Glutamatergic neuron (in vitro differentiated cells): ENCODE results near the gene CMTM4. TPM values are rescaled to one million over a fixed set of nuclear protein-coding genes. Genes with fewer than 3 reads are reported as not detected.
"Not testable (repeated sequence)": the region's sequence is repeated elsewhere in the genome, so short reads cannot be mapped to it uniquely, and the experiment has no call there.

Source experiments
- DNase-seq: peaks from one replicate; pipeline ENCODE4 v3.0.0; 2022
- H3K27ac Mint-ChIP-seq: one replicate; pipeline ENCODE4 v1.8.0; 2020; ENCODE audit warnings: mild to moderate bottlenecking, mixed read lengths, inconsistent platforms; ENCODE audit not compliant: unreplicated experiment
- H3K27me3 Mint-ChIP-seq: one replicate; pipeline ENCODE4 v1.8.0; 2020; ENCODE audit warnings: mild to moderate bottlenecking, moderate library complexity, mixed read lengths, inconsistent platforms; ENCODE audit not compliant: unreplicated experiment
- H3K36me3 Mint-ChIP-seq: one replicate; pipeline ENCODE4 v1.8.0; 2020; ENCODE audit warnings: mild to moderate bottlenecking, mixed read lengths, inconsistent platforms; ENCODE audit not compliant: unreplicated experiment
- H3K4me1 Mint-ChIP-seq: one replicate; pipeline ENCODE4 v1.8.0; 2020; ENCODE audit warnings: mild to moderate bottlenecking, low read depth, mixed read lengths, inconsistent platforms; ENCODE audit not compliant: unreplicated experiment
- H3K4me3 Mint-ChIP-seq: one replicate; pipeline ENCODE4 v1.8.0; 2020; ENCODE audit warnings: mild to moderate bottlenecking, mixed read lengths, inconsistent platforms; ENCODE audit not compliant: unreplicated experiment
- H3K9me3 Mint-ChIP-seq: one replicate; pipeline ENCODE4 v1.8.0; 2020; ENCODE audit warnings: mild to moderate bottlenecking, moderate library complexity, mixed read lengths, inconsistent platforms; ENCODE audit not compliant: unreplicated experiment
- total RNA-seq: library from RNA; stranded (reverse); fragmentation: NEBNext Ultra II Directional; extraction: Animal tissue kit (Norgen Biotek cat#: 25700); gene quantifications from one replicate; pipeline ENCODE4 v1.2.1, GENCODE V29; 2021; ENCODE audit not compliant: unreplicated experiment
- TF ChIP-seq, protein P1 (sequence below): fragments of 200-600 bp; sonication (generic); IDR thresholded peaks from one replicate; pipeline ENCODE4 v1.5.0; 2021; ENCODE audit not compliant: partially characterized antibody, unreplicated experiment

The CMTM4 gene
- total RNA-seq, 1 donor from 2014 or later: 8.2 TPM

DNA sequence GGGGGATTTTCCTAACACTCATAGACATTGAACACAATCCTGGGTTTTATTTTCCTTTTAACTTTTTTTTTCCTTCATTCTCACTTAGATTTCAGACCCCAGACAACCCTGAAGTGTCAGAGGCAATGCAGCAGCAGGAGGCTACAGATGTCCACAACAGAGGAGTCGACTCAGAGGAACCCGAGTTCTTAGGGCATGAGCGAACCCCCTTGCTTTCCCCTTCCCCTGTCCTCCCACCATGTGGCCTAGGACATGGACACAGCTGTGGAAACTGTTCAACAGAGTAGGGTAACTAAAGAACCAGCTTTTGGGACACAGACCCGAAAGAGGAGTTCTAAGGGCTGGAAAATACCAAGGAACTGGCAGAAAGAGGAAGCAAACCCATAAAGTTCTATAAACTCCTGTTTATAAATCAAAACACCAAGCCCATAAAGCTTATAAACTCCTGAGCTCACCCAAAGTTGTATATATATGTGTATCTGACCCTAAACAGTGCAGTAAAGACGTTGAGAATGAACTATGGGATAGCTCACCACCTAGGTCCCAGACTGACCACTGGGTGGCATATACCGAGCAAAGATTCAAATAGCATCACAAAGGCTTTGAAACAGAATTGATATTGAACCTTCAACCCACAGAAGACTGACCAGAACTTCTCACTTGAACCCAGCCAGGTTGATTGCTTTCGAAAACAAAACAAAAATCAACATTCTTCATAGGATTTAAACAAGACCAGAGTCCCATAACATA lies 33.9 kb downstream of the CMTM4 start:
- TF ChIP-seq, protein P1, sequence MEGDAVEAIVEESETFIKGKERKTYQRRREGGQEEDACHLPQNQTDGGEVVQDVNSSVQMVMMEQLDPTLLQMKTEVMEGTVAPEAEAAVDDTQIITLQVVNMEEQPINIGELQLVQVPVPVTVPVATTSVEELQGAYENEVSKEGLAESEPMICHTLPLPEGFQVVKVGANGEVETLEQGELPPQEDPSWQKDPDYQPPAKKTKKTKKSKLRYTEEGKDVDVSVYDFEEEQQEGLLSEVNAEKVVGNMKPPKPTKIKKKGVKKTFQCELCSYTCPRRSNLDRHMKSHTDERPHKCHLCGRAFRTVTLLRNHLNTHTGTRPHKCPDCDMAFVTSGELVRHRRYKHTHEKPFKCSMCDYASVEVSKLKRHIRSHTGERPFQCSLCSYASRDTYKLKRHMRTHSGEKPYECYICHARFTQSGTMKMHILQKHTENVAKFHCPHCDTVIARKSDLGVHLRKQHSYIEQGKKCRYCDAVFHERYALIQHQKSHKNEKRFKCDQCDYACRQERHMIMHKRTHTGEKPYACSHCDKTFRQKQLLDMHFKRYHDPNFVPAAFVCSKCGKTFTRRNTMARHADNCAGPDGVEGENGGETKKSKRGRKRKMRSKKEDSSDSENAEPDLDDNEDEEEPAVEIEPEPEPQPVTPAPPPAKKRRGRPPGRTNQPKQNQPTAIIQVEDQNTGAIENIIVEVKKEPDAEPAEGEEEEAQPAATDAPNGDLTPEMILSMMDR: no peak
- Mint-ChIP-seq H3K27me3 (no peaks in the 10 kb centered on the region), H3K36me3 (no peaks in the 10 kb centered on the region), H3K27ac (peak overlapping the region; percentile 65), H3K9me3 (no peaks in the 10 kb centered on the region), H3K4me3 (no peak overlapping the region), H3K4me1 (peaks cover 19% of the 10 kb centered on the region)
- no peak for DNase-seq

DNA sequence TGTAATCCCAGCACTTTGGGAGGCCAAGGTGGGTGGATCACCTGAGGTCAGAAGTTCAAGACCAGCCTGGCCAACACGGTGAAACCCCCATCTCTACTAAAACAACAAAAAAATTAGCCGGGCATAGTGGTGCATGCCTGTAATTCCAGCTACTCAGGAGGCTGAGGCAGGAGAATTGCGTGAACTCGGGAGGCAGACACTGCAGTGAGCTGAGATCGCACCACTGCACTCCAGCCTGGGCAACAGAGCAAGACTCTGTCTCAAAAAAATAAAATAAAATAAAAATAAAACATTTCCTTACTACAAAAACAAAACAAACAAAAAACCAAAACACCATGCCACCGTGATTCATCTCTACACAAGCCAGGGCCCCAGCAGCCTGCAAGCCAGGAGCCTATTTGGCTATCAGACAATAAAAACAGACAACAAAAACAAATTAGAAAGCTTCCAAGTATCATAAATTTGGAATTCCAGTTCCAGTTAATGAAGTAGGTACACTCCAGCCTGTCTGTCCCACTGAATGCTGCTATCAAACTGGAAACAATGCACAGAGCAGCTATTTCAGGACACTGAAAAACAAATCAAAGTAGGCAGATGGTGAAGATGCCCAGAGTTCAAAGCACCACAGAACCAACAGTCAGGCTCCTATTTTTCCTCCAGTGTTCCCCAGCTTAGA lies 34.7 kb downstream of the CMTM4 start:
- not testable (repeated sequence) for H3K9me3 Mint-ChIP-seq, H3K4me3 Mint-ChIP-seq, DNase-seq, H3K27me3 Mint-ChIP-seq, H3K36me3 Mint-ChIP-seq
- Mint-ChIP-seq H3K27ac (peak overlapping the region; percentile 65), H3K4me1 (peaks cover 19% of the 10 kb centered on the region)

DNA sequence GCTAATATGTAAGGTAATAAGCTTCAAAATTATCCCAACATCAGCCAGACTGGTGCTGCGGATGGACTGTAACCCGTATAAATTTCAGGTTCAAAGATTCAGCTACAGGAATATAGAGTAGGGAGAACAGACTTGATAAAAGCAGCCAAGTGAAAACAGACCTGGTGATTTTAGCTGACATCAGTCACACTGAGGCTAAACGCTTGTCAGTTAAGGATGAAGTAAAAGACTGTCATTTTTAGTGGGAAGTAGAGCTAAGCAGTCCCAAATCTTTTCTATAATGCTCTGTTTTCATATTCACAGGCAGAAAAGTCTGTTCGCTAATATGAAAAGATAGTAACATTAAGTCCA lies 35.4 kb downstream of the CMTM4 start:
- no peaks in the 10 kb centered on the region for H3K36me3 Mint-ChIP-seq
- H3K27ac Mint-ChIP-seq: peak overlapping the region; percentile 83
- DNase-seq: no peak
- H3K4me1 Mint-ChIP-seq: peaks cover 19% of the 10 kb centered on the region
- H3K27me3 Mint-ChIP-seq: no peaks in the 10 kb centered on the region
- TF ChIP-seq, protein P1: no peak
- H3K9me3 Mint-ChIP-seq: no peaks in the 10 kb centered on the region
- H3K4me3 Mint-ChIP-seq: no peak overlapping the region

DNA sequence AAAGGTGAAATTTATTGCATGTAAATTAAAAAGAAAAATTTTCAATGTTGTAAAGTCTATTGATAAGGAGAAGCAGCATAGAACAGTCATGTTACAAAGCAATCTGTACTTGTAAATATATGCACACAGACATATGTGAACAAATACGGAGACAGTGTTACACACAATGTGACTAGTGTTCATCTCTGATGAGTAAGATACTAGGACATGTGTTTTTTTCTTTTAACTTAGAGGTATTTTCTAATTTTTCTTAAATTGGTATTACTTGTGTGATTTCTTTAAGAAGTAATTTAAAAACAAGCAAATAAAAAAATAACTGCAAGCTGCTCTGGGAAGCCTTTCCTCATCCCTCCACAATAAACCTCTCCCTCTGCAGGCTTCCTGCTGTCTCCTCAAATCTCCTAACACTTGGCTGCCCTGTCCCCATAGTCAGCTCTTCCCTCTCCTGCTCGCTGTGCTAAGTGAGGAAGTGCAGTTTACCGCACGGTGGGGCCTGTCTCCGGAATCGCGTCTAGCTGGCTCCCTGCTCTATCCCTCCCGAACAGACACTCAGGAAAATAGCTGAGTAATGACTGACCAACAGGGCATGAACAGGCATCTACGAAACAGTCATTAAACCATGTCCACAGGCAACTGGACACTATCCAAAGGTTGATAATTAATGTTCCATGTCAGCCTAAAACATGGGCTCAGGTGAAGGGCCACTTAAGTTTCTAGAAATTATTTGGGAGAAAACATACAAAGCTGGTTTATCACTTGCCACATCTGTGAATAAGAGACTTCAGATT lies 35.9 kb downstream of the CMTM4 start:
- no peaks in the 10 kb centered on the region for H3K36me3 Mint-ChIP-seq
- peak; percentile 59 for DNase-seq
- H3K9me3 Mint-ChIP-seq: no peaks in the 10 kb centered on the region
- TF ChIP-seq, protein P1: no peak
- H3K4me3 Mint-ChIP-seq: peak overlapping the region; percentile 27
- H3K27ac Mint-ChIP-seq: peak overlapping the region; percentile 83
- peaks cover 19% of the 10 kb centered on the region for H3K4me1 Mint-ChIP-seq
- no peaks in the 10 kb centered on the region for H3K27me3 Mint-ChIP-seq

DNA sequence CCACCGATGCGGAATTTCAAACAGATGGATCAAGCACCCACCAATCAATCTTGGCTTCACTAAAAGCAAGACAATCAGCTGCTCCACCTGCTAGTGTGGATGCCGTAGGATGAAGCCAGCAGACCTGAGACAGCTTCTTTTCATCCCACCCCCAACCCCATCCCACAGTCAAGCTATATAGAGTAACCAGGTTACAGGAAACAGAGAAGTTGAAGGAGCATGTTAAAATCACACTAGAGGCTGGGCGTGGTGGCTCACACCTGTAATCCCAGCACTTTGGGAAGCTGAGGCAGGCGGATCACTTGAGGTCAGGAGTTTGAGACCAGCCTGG lies 37.7 kb downstream of the CMTM4 start:
- H3K36me3 Mint-ChIP-seq: no peaks in the 10 kb centered on the region
- H3K27me3 Mint-ChIP-seq: no peaks in the 10 kb centered on the region
- peak overlapping the region; percentile 25 for H3K4me3 Mint-ChIP-seq
- peaks cover 19% of the 10 kb centered on the region for H3K4me1 Mint-ChIP-seq
- TF ChIP-seq, protein P1: no peak
- no peak overlapping the region for H3K27ac Mint-ChIP-seq
- H3K9me3 Mint-ChIP-seq: no peaks in the 10 kb centered on the region
- no peak for DNase-seq
